GM19372 (cell line): Measurements from ENCODE around the gene TSEN54.

ENCODE experiments used
- ATAC-seq: cut with Tn5 transposase; IDR thresholded peaks from one replicate; pipeline ENCODE4 v1.9.1; 2021; ENCODE audit warnings: mild to moderate bottlenecking, low read depth, moderate library complexity; ENCODE audit not compliant: unreplicated experiment

TSEN54 gene

GRCh38 chr17:75487351-75488070 lies 28.8 kb upstream of the TSEN54 start:
- no peak for ATAC-seq

- no peak for ATAC-seq
Measured at GRCh38 chr17:75488693-75489510, 27.4 kb upstream of the TSEN54 start.

- ATAC-seq, result no peak
Measured at GRCh38 chr17:75489511-75489955, 26.8 kb upstream of the TSEN54 start.

GRCh38 chr17:75490173-75490743 lies 26.1 kb upstream of the TSEN54 start:
- ATAC-seq, result no peak

GRCh38 chr17:75490953-75491649 lies 25.2 kb upstream of the TSEN54 start:
- no peak for ATAC-seq

GRCh38 chr17:75491680-75492079 lies 24.6 kb upstream of the TSEN54 start:
- no peak for ATAC-seq

- no peak for ATAC-seq
Measured at GRCh38 chr17:75492555-75493168, 23.7 kb upstream of the TSEN54 start.

- ATAC-seq, result no peak
Measured at GRCh38 chr17:75493476-75494129, 22.7 kb upstream of the TSEN54 start.

DNA sequence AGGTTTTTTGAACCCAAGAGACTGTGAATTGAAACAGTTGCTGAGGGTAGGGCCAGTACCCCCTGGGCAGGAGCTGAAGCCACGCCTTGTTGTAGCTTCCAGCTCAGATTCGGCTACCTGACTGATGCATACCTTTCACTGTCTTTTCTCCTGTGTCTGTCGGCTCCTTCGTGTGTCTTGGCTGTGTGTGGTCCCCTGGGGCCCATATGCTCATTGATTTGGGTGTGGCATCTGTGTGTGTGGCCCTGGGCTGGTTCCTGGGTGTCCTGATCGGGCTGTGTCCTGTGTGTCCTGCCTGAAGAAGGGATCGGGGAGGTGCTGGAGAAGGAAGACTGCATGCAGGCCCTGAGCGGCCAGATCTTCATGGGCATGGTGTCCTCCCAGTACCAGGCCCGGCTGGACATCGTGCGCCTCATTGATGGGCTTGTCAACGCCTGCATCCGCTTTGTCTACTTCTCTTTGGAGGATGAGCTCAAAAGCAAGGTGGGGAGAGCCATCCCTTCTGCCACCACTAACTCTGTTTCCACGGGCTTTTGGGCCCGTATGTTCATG lies 21.9 kb upstream of the TSEN54 start:
- ATAC-seq, result no peak

DNA sequence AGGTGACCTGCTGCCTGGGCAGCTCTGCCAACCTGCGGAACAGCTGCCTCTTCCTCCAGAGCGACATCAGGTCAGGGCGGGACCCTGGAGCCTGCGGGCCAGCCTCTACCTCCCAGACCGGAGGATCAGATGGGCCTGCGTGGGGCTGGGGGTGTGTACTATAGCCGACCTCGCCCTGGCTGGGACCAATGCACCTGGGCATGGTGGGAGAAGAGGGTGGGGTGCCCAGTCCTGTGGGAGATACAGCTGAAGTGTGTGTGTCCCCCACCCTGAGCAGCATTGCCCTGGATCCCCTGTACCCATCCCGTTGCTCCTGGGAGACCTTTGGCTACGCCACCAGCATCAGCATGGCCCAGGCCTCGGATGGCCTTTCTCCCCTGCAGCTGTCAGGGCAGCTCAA lies 20.3 kb upstream of the TSEN54 start:
- no peak for ATAC-seq

DNA sequence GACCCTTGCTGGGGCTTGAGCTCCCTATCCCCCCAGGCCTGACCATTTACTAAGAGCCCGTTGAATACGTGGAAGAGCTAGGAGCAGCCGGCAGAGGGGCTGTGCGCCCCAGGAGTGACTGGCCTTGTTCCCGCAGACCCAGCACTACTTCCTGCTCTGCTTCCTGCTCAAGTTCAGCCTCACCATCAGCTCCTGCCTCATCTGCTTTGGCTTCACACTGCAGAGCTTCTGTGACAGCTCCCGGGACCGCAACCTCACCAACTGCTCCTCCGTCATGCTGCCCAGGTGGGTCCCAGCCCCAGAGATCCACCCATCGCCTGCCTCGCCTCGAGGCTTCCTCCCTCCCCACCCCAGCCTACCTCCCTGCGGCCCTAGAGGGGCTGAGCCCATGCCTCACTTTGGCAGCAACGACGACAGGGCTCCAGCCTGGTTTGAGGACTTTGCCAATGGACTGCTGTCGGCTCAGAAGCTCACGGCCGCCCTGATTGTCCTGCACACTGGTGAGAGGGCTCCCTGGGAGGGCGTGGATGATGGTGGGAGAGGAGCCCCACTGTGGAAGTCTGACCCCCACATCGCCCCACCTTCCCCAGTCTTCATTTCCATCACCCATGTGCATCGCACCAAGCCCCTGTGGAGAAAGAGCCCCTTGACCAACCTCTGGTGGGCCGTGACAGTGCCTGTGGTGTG lies 18.1 kb upstream of the TSEN54 start:
- ATAC-seq, result no peak

GRCh38 chr17:75498726-75499213 lies 17.6 kb upstream of the TSEN54 start:
- ATAC-seq, result no peak

DNA sequence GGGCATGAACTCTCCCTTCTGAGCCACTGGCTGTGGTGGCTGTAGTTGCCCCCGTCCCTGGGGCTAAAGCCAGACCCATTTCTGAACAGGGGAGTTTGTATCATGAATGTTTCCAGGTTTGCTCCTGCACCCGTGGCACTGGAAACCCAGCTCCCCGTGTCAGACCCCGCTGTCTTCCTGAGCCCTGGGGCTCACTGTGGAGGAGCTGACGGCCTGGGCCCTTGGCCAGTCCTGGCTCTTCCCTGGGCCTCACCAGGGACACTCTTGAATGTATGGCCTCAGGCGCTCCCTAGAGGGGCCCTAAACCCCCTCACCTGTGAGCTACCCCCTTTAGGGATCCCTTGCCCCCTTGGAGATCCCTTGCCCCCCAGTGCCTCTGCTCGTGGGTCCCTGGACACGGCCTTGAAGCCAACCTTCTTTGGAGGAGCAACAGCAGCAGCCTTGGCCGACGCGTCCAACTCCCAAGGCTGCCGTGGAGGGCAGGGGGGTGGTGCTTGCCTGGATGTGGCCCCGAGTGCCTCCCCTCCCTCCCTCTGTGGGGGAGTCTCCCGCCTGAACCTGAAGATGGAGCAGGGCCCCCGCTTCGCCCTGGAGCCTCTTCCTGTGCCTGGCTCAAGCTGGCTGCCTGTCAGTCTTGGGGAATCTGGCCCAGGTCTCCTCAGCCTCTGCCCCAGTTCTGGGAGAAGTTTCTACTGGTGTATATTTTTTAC lies 16.9 kb upstream of the TSEN54 start:
- ATAC-seq, result no peak

DNA sequence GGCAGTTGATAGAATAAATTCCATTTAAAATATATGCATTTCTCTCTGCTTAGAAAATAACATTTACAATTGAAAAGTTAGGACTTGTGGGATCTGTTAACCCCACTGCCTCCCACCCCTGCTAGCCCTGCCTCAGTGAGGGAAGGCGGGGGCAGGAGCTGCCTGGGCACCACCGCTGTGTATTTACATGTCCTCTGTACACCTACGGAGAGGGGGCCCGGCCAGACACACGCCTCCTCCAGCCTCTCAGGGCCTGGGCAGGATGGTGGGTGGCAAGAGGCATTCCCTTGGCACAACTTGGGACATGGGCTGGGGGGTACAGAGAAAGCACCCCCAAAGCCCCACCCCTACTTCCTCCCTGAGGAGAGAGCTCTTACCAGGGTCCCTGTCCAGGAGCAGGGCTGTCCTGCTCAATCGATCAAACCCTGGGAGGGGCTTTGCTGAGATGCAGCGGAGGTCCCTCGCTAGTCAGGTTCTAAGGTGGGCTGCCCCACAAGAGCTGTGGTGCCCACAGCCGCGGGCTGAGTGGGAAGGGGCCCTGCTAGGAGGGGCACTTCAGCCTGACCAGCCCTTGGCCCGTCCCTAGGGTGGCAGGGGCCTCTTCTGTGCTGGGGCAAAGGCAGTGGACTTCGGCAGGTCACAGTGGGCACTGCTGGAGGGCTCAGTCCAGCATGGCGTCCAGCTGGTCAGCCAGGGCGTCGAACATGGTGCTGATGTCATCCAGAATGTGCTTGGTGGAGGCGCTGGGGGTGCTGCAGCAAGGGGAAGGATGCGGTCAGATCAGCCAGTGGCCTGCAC lies 15.7 kb upstream of the TSEN54 start:
- ATAC-seq, result no peak

DNA sequence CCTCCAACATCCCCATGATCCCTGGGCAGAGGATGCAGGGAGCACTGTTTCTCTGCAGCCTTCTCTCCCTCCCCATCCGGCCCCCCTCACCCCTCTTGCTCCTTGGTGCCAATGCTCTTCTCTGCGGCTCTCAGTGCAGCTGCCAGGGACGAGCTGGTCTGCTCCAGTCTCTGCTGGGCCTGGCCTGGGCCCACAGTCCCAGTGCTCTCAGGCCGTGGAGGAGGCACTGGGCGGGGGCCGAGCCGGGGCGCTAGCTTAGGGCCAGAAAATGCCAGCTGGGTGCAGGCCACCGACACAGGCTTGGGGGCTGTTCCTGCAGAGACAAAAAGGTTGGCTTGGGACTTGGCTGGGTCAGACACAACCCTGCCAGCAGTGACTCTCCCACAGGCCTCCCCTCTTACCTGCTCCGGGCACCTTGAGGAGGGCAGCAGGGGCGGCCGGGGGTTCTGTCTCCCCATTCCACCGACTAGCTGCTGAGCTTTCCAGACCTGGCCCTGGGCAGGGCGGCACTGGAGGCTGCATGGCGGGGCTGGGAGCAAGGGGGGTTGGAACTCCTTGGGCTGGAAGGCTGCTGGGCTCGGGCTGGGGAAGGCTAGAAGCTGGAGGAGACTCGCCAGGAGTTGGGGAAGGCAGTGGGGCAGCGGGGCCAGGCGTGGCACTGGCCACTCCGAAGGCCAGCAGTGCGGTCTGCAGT lies 14.8 kb upstream of the TSEN54 start:
- no peak for ATAC-seq

GRCh38 chr17:75502072-75502720 lies 14.1 kb upstream of the TSEN54 start:
- ATAC-seq, result no peak
